ENCODE data around the gene SLC7A11. TPM values are rescaled to one million over a fixed set of nuclear protein-coding genes. Genes with fewer than 3 reads are reported as not detected.

Gene SLC7A11
- total RNA-seq, 4 donors from 2014 or later: 0.61 to 5.1 TPM; not detected in 2

GRCh38 chr4:138205531-138206233 lies 36.5 kb downstream of the SLC7A11 start:
- Histone ChIP-seq H3K27me3 (no peaks in the 10 kb centered on the region), H3K27ac (no peak overlapping the region), H3K9me3 (no peaks in the 10 kb centered on the region), H3K4me3 (no peak overlapping the region), H3K4me1 (no peaks in the 10 kb centered on the region), H3K36me3 (no peaks in the 10 kb centered on the region)
- no peak for DNase-seq
- intact Hi-C loops (cut with DNase I; ENCODE audit: low total_unique reads): no loop called here
- TF ChIP-seq, protein P1, sequence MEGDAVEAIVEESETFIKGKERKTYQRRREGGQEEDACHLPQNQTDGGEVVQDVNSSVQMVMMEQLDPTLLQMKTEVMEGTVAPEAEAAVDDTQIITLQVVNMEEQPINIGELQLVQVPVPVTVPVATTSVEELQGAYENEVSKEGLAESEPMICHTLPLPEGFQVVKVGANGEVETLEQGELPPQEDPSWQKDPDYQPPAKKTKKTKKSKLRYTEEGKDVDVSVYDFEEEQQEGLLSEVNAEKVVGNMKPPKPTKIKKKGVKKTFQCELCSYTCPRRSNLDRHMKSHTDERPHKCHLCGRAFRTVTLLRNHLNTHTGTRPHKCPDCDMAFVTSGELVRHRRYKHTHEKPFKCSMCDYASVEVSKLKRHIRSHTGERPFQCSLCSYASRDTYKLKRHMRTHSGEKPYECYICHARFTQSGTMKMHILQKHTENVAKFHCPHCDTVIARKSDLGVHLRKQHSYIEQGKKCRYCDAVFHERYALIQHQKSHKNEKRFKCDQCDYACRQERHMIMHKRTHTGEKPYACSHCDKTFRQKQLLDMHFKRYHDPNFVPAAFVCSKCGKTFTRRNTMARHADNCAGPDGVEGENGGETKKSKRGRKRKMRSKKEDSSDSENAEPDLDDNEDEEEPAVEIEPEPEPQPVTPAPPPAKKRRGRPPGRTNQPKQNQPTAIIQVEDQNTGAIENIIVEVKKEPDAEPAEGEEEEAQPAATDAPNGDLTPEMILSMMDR (IDR thresholded peaks at IDR 0.05): no peak
- no peak for TF ChIP-seq POLR2A (IDR thresholded peaks at IDR 0.05)

DNA sequence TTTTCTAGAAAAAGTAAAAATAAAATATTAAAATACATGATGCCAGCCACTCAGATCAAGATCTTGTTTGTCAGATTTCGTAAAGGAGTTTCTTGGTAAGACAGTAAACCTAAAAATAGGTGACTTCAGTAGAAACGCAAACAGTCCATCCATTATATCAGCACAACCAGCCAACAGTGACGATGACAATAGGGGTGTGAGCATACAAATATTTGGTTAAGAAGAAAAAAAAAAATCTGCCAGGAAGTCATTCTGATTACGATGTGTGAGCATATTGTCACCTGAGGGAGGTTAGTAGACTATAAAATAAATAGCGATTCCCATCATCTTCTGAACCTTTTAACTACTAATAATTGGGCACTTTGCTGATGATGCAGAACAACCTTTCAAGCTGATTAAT lies 37.6 kb downstream of the SLC7A11 start:
- TF ChIP-seq, protein P1 (IDR thresholded peaks at IDR 0.05): no peak
- no peak for TF ChIP-seq POLR2A (IDR thresholded peaks at IDR 0.05)
- intact Hi-C loops (cut with DNase I; ENCODE audit: low total_unique reads): no loop called here

DNA sequence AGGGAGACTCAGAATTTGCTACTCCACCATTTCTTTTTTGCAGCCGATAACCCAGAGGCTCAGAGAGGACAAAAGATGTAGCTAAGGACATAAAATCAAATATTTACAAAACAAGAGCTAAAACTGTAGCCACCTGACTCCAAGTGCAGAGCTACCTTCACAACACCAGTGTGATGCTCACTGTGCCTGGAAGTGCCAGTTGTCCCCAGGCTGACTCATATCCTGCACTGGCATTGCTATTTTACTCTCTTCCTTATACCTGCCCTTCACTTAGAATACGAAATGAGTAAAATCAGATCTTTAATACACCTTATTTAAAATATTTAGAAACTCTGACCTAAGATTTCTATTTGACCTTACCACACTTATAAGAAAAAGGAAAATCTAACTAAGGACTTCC lies 39.5 kb downstream of the SLC7A11 start:
- H3K4me3 ChIP-seq: no peak overlapping the region
- no peaks in the 10 kb centered on the region for H3K4me1 ChIP-seq
- no peaks in the 10 kb centered on the region for H3K27me3 ChIP-seq
- no peaks in the 10 kb centered on the region for H3K36me3 ChIP-seq
- no peak for DNase-seq
- no peak overlapping the region for H3K27ac ChIP-seq
- no peaks in the 10 kb centered on the region for H3K9me3 ChIP-seq
- intact Hi-C loops (cut with DNase I; ENCODE audit: low total_unique reads): no loop called here
- TF ChIP-seq POLR2A (IDR thresholded peaks at IDR 0.05): no peak
- TF ChIP-seq, protein P1 (IDR thresholded peaks at IDR 0.05): no peak

More for the DNA sequence above, 37.6 kb downstream of the SLC7A11 start:
- Histone ChIP-seq H3K4me3 (no peak overlapping the region), H3K36me3 (no peaks in the 10 kb centered on the region), H3K27ac (no peak overlapping the region), H3K9me3 (no peaks in the 10 kb centered on the region), H3K4me1 (no peaks in the 10 kb centered on the region), H3K27me3 (no peaks in the 10 kb centered on the region)
- no peak for DNase-seq

DNA sequence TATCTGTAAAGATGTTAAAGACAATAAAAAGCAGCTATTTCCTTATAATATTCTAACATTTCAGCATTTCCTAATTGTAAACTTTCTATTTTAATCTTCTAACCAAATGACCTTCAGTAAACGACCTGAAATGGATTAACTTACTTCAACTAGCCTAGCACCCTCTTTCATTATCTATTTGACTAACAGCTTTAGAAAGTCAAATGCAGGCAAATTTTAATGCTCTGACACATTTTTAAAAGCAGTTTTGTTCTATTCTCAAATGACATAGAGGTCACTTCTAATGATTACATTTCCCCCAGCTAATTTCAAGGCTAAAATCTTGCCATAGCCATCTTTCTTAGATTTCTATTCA lies 41.9 kb downstream of the SLC7A11 start:
- no peaks in the 10 kb centered on the region for H3K4me1 ChIP-seq
- no peaks in the 10 kb centered on the region for H3K27me3 ChIP-seq
- H3K36me3 ChIP-seq: no peaks in the 10 kb centered on the region
- TF ChIP-seq POLR2A (IDR thresholded peaks at IDR 0.05): no peak
- TF ChIP-seq, protein P1 (IDR thresholded peaks at IDR 0.05): no peak
- H3K4me3 ChIP-seq: no peak overlapping the region
- intact Hi-C loops (cut with DNase I; ENCODE audit: low total_unique reads): no loop called here
- no peak overlapping the region for H3K27ac ChIP-seq
- no peak for DNase-seq
- no peaks in the 10 kb centered on the region for H3K9me3 ChIP-seq

GRCh38 chr4:138199568-138200235 lies 42.4 kb downstream of the SLC7A11 start:
- H3K9me3 ChIP-seq: no peaks in the 10 kb centered on the region
- no peak overlapping the region for H3K27ac ChIP-seq
- TF ChIP-seq, protein P1 (IDR thresholded peaks at IDR 0.05): no peak
- H3K4me3 ChIP-seq: no peak overlapping the region
- intact Hi-C loops (cut with DNase I; ENCODE audit: low total_unique reads): no loop called here
- no peaks in the 10 kb centered on the region for H3K27me3 ChIP-seq
- H3K4me1 ChIP-seq: no peaks in the 10 kb centered on the region
- no peaks in the 10 kb centered on the region for H3K36me3 ChIP-seq
- DNase-seq: no peak

Data from uterus (tissue), 4 donors.